Measurements from ENCODE around the gene FAM120C. TPM values are rescaled to one million over a fixed set of nuclear protein-coding genes. Genes with fewer than 3 reads are reported as not detected.
A peak's percentile ranks its signal among the peaks of the same experiment; 100 is the strongest.

Gene FAM120C
- total and polyA plus RNA-seq, 2 experiments from 2014 or later, result 9.3 to 9.8 TPM

GRCh38 chrX:54048412-54048811 lies 134.6 kb downstream of the FAM120C start:
- Histone ChIP-seq H2AFZ (0 out of 2 replicates have a peak overlapping the region, but pooled peaks have one; percentile 18), H3K4me2 (no peak overlapping the region), H3F3A (replicated peaks; ENCODE audit: low read depth) (no peaks in the 10 kb centered on the region), H3K79me2 (replicated peaks; ENCODE audit: insufficient read depth) (no peaks in the 10 kb centered on the region), H3K27me3 (ENCODE audit: insufficient read depth) (no peaks in the 10 kb centered on the region), H3K4me1 (ENCODE audit: insufficient read depth) (peaks cover 3% of the 10 kb centered on the region; the same call in 1 of the 2 replicates), H3K4me3 (no peak overlapping the region), H3K36me3 (ENCODE audit: insufficient read depth) (no peaks in the 10 kb centered on the region), H4K20me1 (replicated peaks; ENCODE audit: insufficient read depth) (no peaks in the 10 kb centered on the region), H3K9me2 (ENCODE audit: insufficient read depth) (no peaks in the 10 kb centered on the region), H3K27ac (ENCODE audit: low read depth) (no peak overlapping the region)
- peak overlapping the region; percentile 59; the same call in 1 of the 2 replicates for H3K27ac Mint-ChIP-seq
- H3K4me3 Mint-ChIP-seq, result no peak overlapping the region
- peaks cover 30% of the 10 kb centered on the region for H3K4me1 Mint-ChIP-seq
- H3K36me3 Mint-ChIP-seq (ENCODE audit: low read depth), result peaks cover under 1% of the 10 kb centered on the region; the same call in 2 of the 3 replicates
- DNase-seq (ENCODE audit: low spot score), result no peak
- no peak for ATAC-seq
- H3K9me3 Mint-ChIP-seq, result peaks cover 4% of the 10 kb centered on the region; the same call in 2 of the 3 replicates
- TF ChIP-seq EZH2 (IDR thresholded peaks at IDR 0.05; ENCODE audit: low read depth, unreplicated experiment) (no peak), ZNF114 (CRISPR knock-in tag; IDR thresholded peaks at IDR 0.05) (no peak), EZH2phosphoT487 (IDR thresholded peaks at IDR 0.05; ENCODE audit: unreplicated experiment) (no peak), ETS1 (IDR thresholded peaks at IDR 0.05) (no peak), CREB1 (CRISPR knock-in tag; IDR thresholded peaks at IDR 0.05; ENCODE audit: low read depth) (no peak), JUNB (IDR thresholded peaks at IDR 0.05; ENCODE audit: unreplicated experiment) (no peak), STAT1 (IDR thresholded peaks at IDR 0.05; ENCODE audit: unreplicated experiment) (no peak), NANOG (IDR thresholded peaks at IDR 0.05; ENCODE audit: borderline replicate concordance) (no peak), CTCF (conservative IDR thresholded peaks at IDR 0.05; ENCODE audit: low read depth in 2 of 2) (no peak), ZNF331 (CRISPR knock-in tag; IDR thresholded peaks at IDR 0.05; ENCODE audit: low read depth) (no peak), POLR2AphosphoS5 (IDR thresholded peaks at IDR 0.05; ENCODE audit: low read depth) (no peak)
- TF ChIP-seq, protein P1, sequence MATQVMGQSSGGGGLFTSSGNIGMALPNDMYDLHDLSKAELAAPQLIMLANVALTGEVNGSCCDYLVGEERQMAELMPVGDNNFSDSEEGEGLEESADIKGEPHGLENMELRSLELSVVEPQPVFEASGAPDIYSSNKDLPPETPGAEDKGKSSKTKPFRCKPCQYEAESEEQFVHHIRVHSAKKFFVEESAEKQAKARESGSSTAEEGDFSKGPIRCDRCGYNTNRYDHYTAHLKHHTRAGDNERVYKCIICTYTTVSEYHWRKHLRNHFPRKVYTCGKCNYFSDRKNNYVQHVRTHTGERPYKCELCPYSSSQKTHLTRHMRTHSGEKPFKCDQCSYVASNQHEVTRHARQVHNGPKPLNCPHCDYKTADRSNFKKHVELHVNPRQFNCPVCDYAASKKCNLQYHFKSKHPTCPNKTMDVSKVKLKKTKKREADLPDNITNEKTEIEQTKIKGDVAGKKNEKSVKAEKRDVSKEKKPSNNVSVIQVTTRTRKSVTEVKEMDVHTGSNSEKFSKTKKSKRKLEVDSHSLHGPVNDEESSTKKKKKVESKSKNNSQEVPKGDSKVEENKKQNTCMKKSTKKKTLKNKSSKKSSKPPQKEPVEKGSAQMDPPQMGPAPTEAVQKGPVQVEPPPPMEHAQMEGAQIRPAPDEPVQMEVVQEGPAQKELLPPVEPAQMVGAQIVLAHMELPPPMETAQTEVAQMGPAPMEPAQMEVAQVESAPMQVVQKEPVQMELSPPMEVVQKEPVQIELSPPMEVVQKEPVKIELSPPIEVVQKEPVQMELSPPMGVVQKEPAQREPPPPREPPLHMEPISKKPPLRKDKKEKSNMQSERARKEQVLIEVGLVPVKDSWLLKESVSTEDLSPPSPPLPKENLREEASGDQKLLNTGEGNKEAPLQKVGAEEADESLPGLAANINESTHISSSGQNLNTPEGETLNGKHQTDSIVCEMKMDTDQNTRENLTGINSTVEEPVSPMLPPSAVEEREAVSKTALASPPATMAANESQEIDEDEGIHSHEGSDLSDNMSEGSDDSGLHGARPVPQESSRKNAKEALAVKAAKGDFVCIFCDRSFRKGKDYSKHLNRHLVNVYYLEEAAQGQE (IDR thresholded peaks at IDR 0.05; ENCODE audit: unreplicated experiment), result no peak
- TF ChIP-seq, protein P2, sequence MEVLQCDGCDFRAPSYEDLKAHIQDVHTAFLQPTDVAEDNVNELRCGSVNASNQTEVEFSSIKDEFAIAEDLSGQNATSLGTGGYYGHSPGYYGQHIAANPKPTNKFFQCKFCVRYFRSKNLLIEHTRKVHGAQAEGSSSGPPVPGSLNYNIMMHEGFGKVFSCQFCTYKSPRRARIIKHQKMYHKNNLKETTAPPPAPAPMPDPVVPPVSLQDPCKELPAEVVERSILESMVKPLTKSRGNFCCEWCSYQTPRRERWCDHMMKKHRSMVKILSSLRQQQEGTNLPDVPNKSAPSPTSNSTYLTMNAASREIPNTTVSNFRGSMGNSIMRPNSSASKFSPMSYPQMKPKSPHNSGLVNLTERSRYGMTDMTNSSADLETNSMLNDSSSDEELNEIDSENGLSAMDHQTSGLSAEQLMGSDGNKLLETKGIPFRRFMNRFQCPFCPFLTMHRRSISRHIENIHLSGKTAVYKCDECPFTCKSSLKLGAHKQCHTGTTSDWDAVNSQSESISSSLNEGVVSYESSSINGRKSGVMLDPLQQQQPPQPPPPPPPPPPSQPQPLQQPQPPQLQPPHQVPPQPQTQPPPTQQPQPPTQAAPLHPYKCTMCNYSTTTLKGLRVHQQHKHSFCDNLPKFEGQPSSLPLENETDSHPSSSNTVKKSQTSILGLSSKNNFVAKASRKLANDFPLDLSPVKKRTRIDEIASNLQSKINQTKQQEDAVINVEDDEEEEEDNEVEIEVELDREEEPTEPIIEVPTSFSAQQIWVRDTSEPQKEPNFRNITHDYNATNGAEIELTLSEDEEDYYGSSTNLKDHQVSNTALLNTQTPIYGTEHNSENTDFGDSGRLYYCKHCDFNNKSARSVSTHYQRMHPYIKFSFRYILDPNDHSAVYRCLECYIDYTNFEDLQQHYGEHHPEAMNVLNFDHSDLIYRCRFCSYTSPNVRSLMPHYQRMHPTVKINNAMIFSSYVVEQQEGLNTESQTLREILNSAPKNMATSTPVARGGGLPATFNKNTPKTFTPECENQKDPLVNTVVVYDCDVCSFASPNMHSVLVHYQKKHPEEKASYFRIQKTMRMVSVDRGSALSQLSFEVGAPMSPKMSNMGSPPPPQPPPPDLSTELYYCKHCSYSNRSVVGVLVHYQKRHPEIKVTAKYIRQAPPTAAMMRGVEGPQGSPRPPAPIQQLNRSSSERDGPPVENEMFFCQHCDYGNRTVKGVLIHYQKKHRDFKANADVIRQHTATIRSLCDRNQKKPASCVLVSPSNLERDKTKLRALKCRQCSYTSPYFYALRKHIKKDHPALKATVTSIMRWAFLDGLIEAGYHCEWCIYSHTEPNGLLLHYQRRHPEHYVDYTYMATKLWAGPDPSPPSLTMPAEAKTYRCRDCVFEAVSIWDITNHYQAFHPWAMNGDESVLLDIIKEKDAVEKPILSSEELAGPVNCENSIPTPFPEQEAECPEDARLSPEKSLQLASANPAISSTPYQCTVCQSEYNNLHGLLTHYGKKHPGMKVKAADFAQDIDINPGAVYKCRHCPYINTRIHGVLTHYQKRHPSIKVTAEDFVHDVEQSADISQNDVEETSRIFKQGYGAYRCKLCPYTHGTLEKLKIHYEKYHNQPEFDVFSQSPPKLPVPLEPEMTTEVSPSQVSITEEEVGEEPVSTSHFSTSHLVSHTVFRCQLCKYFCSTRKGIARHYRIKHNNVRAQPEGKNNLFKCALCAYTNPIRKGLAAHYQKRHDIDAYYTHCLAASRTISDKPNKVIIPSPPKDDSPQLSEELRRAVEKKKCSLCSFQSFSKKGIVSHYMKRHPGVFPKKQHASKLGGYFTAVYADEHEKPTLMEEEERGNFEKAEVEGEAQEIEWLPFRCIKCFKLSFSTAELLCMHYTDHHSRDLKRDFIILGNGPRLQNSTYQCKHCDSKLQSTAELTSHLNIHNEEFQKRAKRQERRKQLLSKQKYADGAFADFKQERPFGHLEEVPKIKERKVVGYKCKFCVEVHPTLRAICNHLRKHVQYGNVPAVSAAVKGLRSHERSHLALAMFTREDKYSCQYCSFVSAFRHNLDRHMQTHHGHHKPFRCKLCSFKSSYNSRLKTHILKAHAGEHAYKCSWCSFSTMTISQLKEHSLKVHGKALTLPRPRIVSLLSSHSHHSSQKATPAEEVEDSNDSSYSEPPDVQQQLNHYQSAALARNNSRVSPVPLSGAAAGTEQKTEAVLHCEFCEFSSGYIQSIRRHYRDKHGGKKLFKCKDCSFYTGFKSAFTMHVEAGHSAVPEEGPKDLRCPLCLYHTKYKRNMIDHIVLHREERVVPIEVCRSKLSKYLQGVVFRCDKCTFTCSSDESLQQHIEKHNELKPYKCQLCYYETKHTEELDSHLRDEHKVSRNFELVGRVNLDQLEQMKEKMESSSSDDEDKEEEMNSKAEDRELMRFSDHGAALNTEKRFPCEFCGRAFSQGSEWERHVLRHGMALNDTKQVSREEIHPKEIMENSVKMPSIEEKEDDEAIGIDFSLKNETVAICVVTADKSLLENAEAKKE (CRISPR knock-in tag; IDR thresholded peaks at IDR 0.05), result no peak
- H3K27me3 Mint-ChIP-seq (ENCODE audit: insufficient read depth, low read depth, poor library complexity), result peaks cover 3% of the 10 kb centered on the region
